ENCODE measurements around the gene NKAIN4.

DNA sequence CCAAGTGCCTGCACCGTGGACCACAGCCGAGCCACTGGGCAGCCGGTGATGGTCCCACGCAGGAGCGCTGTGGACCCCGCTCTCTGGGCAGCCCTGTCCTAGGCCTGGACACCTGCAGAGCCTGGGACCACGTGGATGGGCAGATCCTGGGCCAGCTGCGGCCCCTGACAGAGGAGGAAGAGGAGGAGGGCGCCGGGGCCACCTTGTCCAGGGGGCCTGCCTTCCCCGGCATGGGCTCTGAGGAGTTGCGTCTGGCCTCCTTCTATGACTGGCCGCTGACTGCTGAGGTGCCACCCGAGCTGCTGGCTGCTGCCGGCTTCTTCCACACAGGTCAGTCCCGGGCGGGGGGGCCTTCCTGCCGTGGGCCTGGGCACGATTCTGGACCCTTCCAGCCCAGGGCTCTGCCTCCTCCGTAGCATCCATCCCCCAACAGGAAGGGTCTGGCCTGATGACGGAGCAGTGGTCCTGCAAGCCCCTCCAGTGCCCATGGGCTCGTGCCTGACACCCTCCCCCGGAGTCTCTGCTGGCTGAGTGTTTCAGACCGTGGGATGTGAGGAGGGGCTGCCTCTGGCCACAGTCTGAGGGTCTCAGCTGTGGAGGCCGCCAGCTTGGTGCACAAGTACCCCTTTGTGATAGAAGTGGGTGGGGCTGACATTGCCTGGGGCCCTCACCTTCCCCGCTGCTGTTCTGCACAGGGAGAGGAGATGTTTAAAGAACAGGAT is 18.0 kb downstream of the NKAIN4 start:
- TF ChIP-seq, protein P1, sequence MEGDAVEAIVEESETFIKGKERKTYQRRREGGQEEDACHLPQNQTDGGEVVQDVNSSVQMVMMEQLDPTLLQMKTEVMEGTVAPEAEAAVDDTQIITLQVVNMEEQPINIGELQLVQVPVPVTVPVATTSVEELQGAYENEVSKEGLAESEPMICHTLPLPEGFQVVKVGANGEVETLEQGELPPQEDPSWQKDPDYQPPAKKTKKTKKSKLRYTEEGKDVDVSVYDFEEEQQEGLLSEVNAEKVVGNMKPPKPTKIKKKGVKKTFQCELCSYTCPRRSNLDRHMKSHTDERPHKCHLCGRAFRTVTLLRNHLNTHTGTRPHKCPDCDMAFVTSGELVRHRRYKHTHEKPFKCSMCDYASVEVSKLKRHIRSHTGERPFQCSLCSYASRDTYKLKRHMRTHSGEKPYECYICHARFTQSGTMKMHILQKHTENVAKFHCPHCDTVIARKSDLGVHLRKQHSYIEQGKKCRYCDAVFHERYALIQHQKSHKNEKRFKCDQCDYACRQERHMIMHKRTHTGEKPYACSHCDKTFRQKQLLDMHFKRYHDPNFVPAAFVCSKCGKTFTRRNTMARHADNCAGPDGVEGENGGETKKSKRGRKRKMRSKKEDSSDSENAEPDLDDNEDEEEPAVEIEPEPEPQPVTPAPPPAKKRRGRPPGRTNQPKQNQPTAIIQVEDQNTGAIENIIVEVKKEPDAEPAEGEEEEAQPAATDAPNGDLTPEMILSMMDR (conservative IDR thresholded peaks at IDR 0.05; ENCODE audit: low read depth, low read length), result no peak
- TF ChIP-seq EZH2 (IDR thresholded peaks at IDR 0.05; ENCODE audit: borderline replicate concordance, low read depth, low read length, poor library complexity, severe bottlenecking), result no peak

Measured in A673 (cell line).